Suprapubic skin (tissue), 4 donors: ENCODE measurements around the gene DMXL2.

ENCODE experiments used
- CTCF ChIP-seq, 2 donors: fragments of 200-600 bp in 1 of 2; fragments of 450-650 bp in 1 of 2; sonication (generic) in 1 of 2; IDR thresholded peaks; one replicate each; pipeline ENCODE4 v1.5.1; 2016 to 2019; ENCODE audit warnings: antibody characterized with exemption in 2 of 2, mild to moderate bottlenecking in 1 of 2, moderate library complexity in 1 of 2
- EP300 ChIP-seq: sonication (generic); formaldehyde crosslinking; IDR thresholded peaks from one replicate; pipeline ENCODE4 v1.6.1; 2017; ENCODE audit warnings: antibody characterized with exemption
- POLR2A ChIP-seq, 2 donors: fragments of 450-650 bp; IDR thresholded peaks; one replicate each; pipeline ENCODE4 v1.6.1; 2017; ENCODE audit warnings: antibody characterized with exemption in 2 of 2, mild to moderate bottlenecking in 2 of 2, moderate library complexity in 2 of 2
- POLR2AphosphoS5 ChIP-seq, 3 donors: sonication (generic); formaldehyde crosslinking; IDR thresholded peaks; one replicate each; pipeline ENCODE4 v1.6.1; 2017; ENCODE audit warnings: antibody characterized with exemption in 3 of 3

- TF ChIP-seq CTCF (IDR thresholded peaks at IDR 0.05) = no peak
- TF ChIP-seq POLR2AphosphoS5 (IDR thresholded peaks at IDR 0.05) = no peak
- TF ChIP-seq POLR2A (IDR thresholded peaks at IDR 0.05) = no peak
- no peak for TF ChIP-seq EP300
These were observed 63.7 kb downstream of the DMXL2 start for GRCh38 chr15:51558876-51559275.
